ENCODE results near the gene KDSR.

KDSR gene

GRCh38 chr18:63319383-63320122 lies 47.5 kb downstream of the KDSR start, which contains the start of gene BCL2:
BCL2 (minus strand) TSS chr18:63319769.
- DNase-seq, result no peak

- DNase-seq, result peak; percentile 13
These were observed 48.1 kb downstream of the KDSR start for GRCh38 chr18:63318889-63319382.

- DNase-seq, result peak; percentile 96
These were observed 48.8 kb downstream of the KDSR start for GRCh38 chr18:63317982-63318888.

- DNase-seq, result no peak
These were observed 49.5 kb downstream of the KDSR start for GRCh38 chr18:63317556-63317946.

GRCh38 chr18:63316612-63317555 lies 50.1 kb downstream of the KDSR start:
- DNase-seq, result no peak

- DNase-seq, result no peak
These were observed 51.1 kb downstream of the KDSR start for GRCh38 chr18:63315876-63316275.

GRCh38 chr18:63315131-63315662 lies 51.8 kb downstream of the KDSR start:
- DNase-seq, result no peak

- no peak for DNase-seq
These were observed 52.8 kb downstream of the KDSR start for GRCh38 chr18:63314062-63314790.

GRCh38 chr18:63313396-63313917 lies 53.5 kb downstream of the KDSR start:
- DNase-seq, result no peak

GRCh38 chr18:63312737-63313395 lies 54.1 kb downstream of the KDSR start:
- no peak for DNase-seq

- DNase-seq, result no peak
These were observed 55.0 kb downstream of the KDSR start for GRCh38 chr18:63312019-63312409.

- DNase-seq, result no peak
These were observed 55.6 kb downstream of the KDSR start for GRCh38 chr18:63311118-63312018.

- DNase-seq, result no peak
These were observed 57.6 kb downstream of the KDSR start for GRCh38 chr18:63309422-63309821.

GRCh38 chr18:63307551-63308200 lies 59.3 kb downstream of the KDSR start:
- DNase-seq, result no peak

- no peak for DNase-seq
These were observed 60.0 kb downstream of the KDSR start for GRCh38 chr18:63306819-63307550.

GRCh38 chr18:63306249-63306648 lies 60.8 kb downstream of the KDSR start:
- DNase-seq, result no peak

- DNase-seq, result no peak
These were observed 63.5 kb downstream of the KDSR start for GRCh38 chr18:63303547-63303946.

- DNase-seq, result no peak
These were observed 64.2 kb downstream of the KDSR start for GRCh38 chr18:63302636-63303405.

Measured in RPMI8226 (cell line).